Measurements from ENCODE around the gene HUNK. TPM values are rescaled to one million over a fixed set of nuclear protein-coding genes. Genes with fewer than 3 reads are reported as not detected.

Gene HUNK
- polyA plus RNA-seq, 1 donor (not counting 4 experiments of a cell fraction or from before 2014, with no cell fraction given) = 0.03 TPM

DNA sequence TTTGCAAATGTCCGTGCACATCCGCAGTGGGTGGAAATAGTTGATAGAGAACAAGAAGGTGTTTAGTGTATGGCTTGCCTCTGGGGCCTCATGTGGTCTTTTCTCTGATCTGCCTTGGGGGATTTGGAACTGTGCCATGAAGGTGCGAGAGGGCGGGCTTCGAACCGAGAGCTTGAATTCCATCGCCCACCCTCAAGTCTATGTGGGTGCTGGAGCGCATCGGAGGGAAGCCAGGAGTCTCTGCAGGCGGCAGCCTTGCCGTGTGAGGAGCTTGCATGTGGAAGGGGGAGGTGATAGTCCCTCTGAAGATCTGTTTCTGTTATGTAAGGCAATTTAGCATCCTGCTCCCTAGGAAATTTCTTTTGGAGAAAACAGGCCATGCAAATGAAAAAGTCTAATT, 119.6 kb downstream of the HUNK start:
- H3K9me3 ChIP-seq (ENCODE audit: control insufficient read depth, low read depth, low read length) = no peaks in the 10 kb centered on the region
- H3K9me1 ChIP-seq (ENCODE audit: control insufficient read depth, extremely low read depth, insufficient read depth, low read length) = no peaks in the 10 kb centered on the region
- dilution Hi-C loops (cut with MboI; ENCODE audit: extremely low pct_ligation_motif_present, low sequenced_read_pairs) = no loop called here
- DNase-seq (ENCODE audit: low read depth, low spot score) = no peak
- FAIRE-seq = no peak
- H3K27ac ChIP-seq (ENCODE audit: control insufficient read depth, insufficient read depth, low read length) = no peak overlapping the region
- no peak for TF ChIP-seq EZH2 (IDR thresholded peaks at IDR 0.05; ENCODE audit: low read length)
- TF ChIP-seq, protein P1, sequence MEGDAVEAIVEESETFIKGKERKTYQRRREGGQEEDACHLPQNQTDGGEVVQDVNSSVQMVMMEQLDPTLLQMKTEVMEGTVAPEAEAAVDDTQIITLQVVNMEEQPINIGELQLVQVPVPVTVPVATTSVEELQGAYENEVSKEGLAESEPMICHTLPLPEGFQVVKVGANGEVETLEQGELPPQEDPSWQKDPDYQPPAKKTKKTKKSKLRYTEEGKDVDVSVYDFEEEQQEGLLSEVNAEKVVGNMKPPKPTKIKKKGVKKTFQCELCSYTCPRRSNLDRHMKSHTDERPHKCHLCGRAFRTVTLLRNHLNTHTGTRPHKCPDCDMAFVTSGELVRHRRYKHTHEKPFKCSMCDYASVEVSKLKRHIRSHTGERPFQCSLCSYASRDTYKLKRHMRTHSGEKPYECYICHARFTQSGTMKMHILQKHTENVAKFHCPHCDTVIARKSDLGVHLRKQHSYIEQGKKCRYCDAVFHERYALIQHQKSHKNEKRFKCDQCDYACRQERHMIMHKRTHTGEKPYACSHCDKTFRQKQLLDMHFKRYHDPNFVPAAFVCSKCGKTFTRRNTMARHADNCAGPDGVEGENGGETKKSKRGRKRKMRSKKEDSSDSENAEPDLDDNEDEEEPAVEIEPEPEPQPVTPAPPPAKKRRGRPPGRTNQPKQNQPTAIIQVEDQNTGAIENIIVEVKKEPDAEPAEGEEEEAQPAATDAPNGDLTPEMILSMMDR (optimal IDR thresholded peaks at IDR 0.05 in 1 of 3, IDR thresholded peaks at IDR 0.05 in 1 of 3, conservative IDR thresholded peaks at IDR 0.05 in 1 of 3; ENCODE audit: extremely low read depth in 1 of 3, insufficient read depth in 2 of 3, low read length in 3 of 3) = no peak
- H2AFZ ChIP-seq (ENCODE audit: control insufficient read depth, low read length) = no peak overlapping the region
- H3K4me2 ChIP-seq (ENCODE audit: control insufficient read depth, extremely low read depth, insufficient read depth, low read depth, low read length) = no peak overlapping the region
- H3K79me2 ChIP-seq (ENCODE audit: control insufficient read depth, insufficient read depth, low read length) = no peaks in the 10 kb centered on the region
- no peak overlapping the region for H3K9ac ChIP-seq (ENCODE audit: control insufficient read depth, extremely low read depth, insufficient read depth, low read length)
- H3K27me3 ChIP-seq (ENCODE audit: control insufficient read depth, extremely low read depth, insufficient read depth, low read length) = no peaks in the 10 kb centered on the region
- H3K4me1 ChIP-seq (ENCODE audit: control insufficient read depth, extremely low read depth, insufficient read depth, low read length) = no peaks in the 10 kb centered on the region
- H3K36me3 ChIP-seq (ENCODE audit: control insufficient read depth in 2 of 2, extremely low read depth in 1 of 2, insufficient read depth in 2 of 2, low read length in 2 of 2) = no peaks in the 10 kb centered on the region
- H3K4me3 ChIP-seq (ENCODE audit: control insufficient read depth in 2 of 3, extremely low read depth in 1 of 3, insufficient read depth in 2 of 3, low read depth in 1 of 3, low read length in 3 of 3) = no peak overlapping the region
- no peaks in the 10 kb centered on the region for H4K20me1 ChIP-seq (ENCODE audit: control insufficient read depth, extremely low read depth, insufficient read depth, low read length)

DNA sequence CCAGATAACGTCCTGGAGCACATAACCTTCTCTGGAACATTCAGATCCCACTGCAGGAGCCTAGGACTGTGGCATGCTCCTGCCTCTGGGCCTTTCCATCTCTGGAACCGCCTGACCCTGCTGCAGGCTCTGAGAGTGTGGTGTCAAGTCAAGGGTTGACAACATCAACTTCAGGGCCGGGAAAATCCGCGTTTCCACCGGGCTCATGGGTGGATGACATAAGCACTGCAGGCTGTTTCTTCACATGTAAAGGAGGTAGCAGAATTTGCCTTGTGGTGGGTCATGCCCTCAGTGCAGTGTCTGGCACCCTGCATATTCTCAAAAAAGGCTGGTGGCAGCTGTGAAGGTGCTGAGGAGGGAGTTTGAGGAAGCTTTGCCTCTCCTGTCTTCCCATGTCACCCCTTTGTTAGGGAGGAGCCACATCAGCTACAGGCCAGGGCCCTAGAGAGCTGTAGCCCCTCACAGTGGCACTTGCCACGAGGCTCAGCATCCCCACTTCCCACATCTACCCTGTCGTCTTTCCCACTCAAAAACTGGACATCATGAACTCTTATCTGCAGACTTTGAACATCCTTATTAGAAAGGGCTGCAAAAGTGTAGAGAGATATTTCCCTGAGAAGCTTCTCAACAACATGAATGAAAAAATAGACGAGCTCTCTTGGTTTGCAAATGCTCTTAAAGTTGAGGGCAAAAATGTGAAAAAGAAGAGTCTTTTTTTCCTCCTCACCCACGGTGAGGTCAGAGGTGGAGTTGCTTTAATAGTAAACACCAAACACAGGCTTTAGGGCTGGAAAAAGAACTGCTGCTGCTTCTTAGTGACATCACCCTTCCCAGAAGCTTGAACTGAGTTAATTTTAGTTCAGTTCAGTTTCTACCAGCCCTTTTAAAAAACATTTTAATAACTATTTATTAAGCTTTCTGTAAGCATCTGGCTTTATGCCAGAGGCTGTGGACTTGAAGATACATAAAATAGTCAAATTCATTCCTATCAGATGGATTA, 121.3 kb downstream of the HUNK start:
- Histone ChIP-seq H3K79me2 (ENCODE audit: control insufficient read depth, insufficient read depth, low read length) (no peaks in the 10 kb centered on the region), H3K27ac (ENCODE audit: control insufficient read depth, insufficient read depth, low read length) (no peak overlapping the region), H3K9me3 (ENCODE audit: control insufficient read depth, low read depth, low read length) (no peaks in the 10 kb centered on the region), H3K27me3 (ENCODE audit: control insufficient read depth, extremely low read depth, insufficient read depth, low read length) (no peaks in the 10 kb centered on the region), H4K20me1 (ENCODE audit: control insufficient read depth, extremely low read depth, insufficient read depth, low read length) (no peaks in the 10 kb centered on the region), H3K36me3 (ENCODE audit: control insufficient read depth in 2 of 2, extremely low read depth in 1 of 2, insufficient read depth in 2 of 2, low read length in 2 of 2) (no peaks in the 10 kb centered on the region), H3K9ac (ENCODE audit: control insufficient read depth, extremely low read depth, insufficient read depth, low read length) (no peak overlapping the region), H3K4me2 (ENCODE audit: control insufficient read depth, extremely low read depth, insufficient read depth, low read depth, low read length) (no peak overlapping the region), H2AFZ (ENCODE audit: control insufficient read depth, low read length) (no peak overlapping the region), H3K4me1 (ENCODE audit: control insufficient read depth, extremely low read depth, insufficient read depth, low read length) (no peaks in the 10 kb centered on the region), H3K4me3 (ENCODE audit: control insufficient read depth in 2 of 3, extremely low read depth in 1 of 3, insufficient read depth in 2 of 3, low read depth in 1 of 3, low read length in 3 of 3) (no peak overlapping the region), H3K9me1 (ENCODE audit: control insufficient read depth, extremely low read depth, insufficient read depth, low read length) (no peaks in the 10 kb centered on the region)
- TF ChIP-seq, protein P1 (optimal IDR thresholded peaks at IDR 0.05 in 1 of 3, IDR thresholded peaks at IDR 0.05 in 1 of 3, conservative IDR thresholded peaks at IDR 0.05 in 1 of 3; ENCODE audit: extremely low read depth in 1 of 3, insufficient read depth in 2 of 3, low read length in 3 of 3) = no peak
- TF ChIP-seq EZH2 (IDR thresholded peaks at IDR 0.05; ENCODE audit: low read length) = no peak
- dilution Hi-C loops (cut with MboI; ENCODE audit: extremely low pct_ligation_motif_present, low sequenced_read_pairs) = no loop called here
- DNase-seq (ENCODE audit: low read depth, low spot score) (no peak), FAIRE-seq (no peak)
